Endothelial cell of hepatic sinusoid (primary cell): ENCODE data around the gene DKC1.

Source experiments
- in situ Hi-C: cut with HindIII; loops from 2 replicates; pipeline ENCODE4 v1.10.0; 2017; ENCODE audit warnings: low sequenced_read_pairs

The DKC1 gene

GRCh38 chrX:154762537-154763296 is at the start of gene DKC1:
Gene DKC1 (plus strand): TSS chrX:154762864. CDS start chrX:154762966, 102 bp downstream.
- in situ Hi-C loops: no loop called here

DNA sequence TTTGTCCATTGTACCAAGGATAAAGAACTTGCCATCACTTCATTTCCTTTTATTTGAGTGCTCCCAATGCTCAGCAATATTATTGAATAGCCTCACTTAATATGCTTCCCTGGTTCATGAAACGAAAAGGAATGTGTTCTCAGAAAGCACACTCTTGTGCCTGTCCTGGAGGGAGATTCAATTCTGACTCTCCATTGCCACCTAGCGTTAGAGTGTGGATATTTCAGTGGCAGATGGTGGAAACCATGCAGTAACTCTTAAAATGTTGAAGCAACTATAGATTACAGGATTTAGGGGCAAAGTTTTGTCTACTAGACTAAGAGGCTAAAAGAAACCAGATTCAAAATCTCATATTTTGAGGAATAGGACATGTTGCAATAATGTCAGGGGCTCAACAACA is 47.7 kb upstream of the DKC1 start:
- in situ Hi-C loops: no loop called here

DNA sequence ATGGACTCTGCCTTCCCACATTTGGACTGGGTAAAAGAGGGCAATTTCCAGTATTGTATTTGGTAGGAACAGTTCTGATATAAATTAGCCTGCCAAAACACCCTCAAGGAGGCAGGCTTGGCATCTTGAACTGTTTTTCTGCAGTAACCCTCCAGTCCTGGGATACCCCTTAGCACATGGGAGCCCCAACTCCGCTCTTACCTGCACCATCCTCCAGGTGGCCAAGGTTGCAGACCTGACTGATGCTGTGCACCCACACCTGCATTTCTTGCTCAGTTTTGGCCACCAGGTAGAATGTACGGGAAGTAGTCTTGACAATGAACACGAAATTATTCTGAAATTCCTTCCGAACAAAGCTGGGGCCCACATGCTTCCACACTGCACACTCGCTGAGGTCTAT is 46.8 kb upstream of the DKC1 start:
- in situ Hi-C loops: no loop called here

- in situ Hi-C loops: no loop called here
These were observed 44.8 kb upstream of the DKC1 start for GRCh38 chrX:154717824-154718223.

- in situ Hi-C loops: no loop called here
These were observed 44.0 kb upstream of the DKC1 start for GRCh38 chrX:154718616-154719015.

DNA sequence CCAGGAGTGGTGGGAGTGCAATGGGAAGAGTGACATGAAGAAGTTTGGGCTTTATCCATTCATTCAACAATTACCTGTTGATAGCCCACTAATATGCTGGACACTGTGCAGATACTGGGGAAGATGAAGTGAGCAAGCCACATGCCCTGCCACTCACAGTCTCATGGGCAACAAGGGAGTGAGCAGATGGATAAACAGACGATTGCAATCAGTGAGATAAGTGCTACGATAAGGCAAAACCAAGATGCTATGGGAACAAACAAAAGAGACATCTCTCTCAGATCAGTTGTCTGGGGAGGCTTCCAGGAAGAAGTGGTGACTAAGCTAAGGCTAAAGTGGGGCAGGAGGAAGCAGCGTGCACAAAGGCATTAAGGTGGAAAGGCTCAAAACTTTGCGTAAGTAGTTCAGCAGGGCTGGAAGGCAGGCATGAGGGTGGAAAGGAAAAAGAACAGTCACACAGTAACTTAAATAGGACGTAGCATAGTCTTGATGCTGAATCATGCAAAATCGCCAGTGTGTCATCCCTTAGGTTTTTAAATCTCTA is 43.5 kb upstream of the DKC1 start:
- in situ Hi-C loops: no loop called here

- in situ Hi-C loops: no loop called here
These were observed 42.6 kb upstream of the DKC1 start for GRCh38 chrX:154720067-154720466.

DNA sequence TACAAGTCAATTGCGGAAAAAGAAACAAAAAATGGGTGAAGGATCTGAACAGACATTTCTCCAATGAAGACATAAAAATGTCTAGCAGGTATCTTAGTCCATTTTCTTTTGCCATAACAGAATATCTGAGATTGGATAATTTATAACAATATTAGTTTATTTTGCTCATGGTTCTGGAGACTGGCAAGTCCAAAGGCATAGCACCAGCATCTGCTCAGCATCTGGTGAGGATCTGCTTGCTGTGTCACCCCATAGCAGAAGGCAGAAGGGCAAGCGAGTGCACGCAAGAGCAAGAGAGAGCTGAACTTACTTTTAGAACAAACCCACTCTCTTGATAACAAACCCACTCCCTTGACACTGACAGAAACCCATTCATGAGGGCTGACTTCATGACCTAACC is 41.5 kb upstream of the DKC1 start:
- in situ Hi-C loops: no loop called here

DNA sequence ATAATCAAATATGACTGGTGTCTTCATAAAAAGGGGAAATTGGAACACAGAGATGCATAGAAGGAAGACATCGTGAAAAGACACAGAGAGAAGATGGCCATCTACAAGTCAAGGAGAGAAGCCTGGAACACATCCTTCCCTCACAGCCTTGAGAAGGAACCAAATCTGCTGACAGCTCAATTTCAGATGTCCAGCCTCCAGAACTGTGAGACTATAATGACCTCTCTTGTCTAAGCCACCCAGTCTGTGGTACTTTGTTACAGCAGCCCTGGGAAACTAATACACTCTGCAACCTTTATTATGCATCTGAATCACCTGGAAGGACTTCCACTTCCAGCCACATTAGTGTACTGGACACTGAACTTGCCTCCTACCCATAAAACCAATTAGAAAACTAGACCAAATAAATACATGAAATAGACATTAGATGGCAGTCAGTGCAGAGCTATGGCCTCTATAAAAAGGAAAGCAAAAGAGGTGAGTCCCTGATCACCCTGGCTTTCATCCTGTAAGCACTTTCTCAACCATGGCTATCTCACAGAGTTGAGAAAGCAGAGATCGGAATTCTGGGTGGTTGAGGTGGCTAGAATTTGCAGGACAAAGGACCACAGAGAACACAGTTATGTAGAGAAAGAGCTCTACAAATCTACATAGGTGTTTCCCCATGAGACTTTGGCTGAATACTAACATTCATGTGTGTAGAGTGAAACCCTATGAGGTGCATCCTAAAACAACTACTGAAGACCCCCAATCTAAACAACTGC is 37.5 kb upstream of the DKC1 start:
- in situ Hi-C loops: no loop called here

DNA sequence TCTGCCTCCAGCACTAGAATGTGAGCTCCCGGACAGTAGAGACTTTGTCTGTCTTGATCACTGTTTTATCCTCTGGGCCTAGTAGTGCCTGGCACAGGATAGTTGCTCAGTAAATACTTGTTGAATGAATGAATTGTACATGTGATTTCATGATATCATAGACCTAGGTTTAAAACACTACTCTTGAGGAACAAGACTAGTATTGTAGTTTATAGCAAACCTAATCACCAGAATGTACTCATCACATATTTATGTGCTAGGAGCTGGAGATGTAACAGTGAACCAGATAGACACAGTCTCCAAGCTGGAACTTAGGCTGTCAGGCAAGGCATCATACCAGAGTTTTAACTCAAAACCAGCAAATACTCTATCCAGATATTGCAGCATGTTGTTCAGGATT is 35.2 kb upstream of the DKC1 start:
- in situ Hi-C loops: no loop called here

- in situ Hi-C loops: no loop called here
These were observed 34.8 kb upstream of the DKC1 start for GRCh38 chrX:154727871-154728270.

DNA sequence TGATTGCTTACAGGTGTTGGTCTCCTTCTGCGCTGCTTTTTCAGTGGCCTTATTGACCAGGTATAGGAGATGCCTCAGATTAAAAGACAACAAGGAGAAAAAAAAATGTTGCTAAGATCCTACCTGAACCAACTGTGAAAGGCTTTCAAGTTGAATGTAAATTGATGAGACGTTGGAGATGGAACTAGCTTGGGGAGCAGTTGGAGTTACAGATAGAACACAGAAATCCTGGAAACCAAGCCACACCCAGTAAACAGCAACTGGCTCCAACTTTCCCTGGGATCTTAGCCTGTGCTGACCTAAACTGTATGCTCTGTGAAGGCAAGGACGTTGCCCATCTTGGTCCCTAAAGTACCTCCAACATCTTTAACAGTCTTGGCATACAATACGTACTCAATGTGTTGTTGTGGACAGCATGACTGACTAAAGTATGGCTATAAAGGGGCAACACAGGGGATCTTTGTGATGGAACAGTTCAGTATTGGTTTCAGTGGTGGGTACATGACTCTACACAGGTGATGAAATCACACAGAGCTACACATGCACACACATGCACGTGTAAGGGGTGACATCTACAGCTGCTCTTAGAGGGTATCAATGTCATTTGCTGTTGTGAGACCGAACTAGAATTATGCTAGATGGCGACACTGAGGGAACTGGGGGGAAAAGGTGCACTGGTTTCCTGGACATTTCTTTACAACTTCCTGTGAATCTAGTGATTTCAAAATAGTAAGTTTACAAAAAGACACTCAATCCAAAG is 34.1 kb upstream of the DKC1 start:
- in situ Hi-C loops: no loop called here

DNA sequence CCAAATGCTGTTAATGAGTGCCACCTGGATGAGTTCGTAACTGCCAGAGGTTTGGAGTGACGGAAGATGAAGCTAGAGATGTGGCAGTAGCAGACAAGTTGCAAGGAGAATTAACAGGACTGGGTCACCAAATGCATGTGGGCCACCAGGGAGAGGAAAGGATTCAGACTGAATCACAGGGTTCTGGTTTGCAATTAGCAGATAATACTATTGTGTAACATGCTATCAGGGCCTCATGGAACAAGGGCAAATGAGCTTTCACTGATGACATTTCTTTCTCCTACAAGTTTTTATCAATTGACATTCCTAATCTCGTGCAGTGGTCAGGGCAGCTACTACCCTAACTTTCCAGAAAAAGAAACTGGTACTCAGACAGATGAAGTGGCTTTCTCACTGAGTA is 33.2 kb upstream of the DKC1 start:
- in situ Hi-C loops: no loop called here

DNA sequence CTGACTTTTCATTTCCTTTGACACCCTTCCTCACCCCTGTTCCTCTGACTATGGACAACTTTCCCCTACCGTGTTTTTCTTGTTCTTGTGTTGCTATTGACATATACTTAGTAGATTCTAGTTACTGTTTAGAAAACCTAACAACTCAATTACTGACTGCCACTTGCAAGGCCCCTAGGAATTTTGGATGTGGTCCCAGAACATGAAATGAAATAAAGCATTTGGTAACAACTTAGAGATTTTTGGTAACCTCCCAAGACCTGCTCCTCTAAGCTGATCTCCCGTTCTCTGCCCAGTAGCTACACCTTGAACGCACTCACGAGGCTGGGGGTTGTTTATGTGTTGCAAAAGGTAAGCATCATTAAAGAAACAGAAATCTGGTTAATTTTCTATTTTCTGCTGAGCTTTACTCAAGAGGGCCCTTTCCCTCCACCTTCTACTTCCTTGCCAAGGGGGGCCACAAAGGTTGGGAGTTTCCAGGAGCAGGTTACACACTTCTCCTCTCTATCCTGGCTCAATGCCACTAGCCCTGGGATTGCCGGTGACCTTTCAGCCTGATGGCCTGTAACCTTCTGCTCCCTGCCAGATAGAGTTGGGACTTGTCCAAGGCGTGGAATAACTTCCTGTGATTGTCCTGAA is 32.3 kb upstream of the DKC1 start:
- in situ Hi-C loops: no loop called here

DNA sequence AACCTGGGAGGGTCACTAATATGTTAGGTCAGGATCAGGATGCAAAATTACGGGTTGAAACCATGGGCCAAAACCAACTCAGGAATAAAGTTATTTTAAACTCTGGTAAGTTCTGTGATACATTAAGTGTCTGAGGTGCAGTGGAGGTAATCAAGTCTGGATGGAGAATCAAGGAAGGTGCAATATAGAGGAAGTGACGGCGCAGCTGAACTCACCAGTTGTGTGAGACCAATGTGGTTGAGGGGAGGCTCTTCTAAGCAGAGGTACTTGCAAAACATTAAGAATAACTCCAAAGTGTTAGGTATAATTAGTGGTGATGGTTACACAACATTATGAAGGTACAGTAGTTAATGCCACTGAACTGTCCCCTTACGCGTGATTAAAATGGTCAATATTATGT is 31.5 kb upstream of the DKC1 start:
- in situ Hi-C loops: no loop called here

DNA sequence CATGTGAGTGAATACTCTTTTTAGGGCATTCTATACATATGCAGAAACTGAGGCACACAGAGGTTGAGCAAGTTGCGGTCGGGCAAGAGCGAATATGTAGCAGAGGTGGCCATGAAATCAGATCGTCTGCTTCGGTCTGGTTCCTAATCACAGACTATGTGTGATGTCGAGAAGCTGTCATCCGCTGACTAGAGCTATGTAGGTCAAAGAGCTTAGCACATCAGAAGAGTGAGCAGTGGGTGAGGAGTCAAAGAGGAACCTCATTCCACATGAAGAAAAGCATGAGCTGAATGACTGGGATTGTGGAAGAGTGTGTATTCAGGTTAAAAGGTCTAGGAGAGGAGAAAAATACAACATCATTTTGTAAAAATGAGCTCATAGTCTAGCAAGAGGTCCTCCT is 30.8 kb upstream of the DKC1 start:
- in situ Hi-C loops: no loop called here

DNA sequence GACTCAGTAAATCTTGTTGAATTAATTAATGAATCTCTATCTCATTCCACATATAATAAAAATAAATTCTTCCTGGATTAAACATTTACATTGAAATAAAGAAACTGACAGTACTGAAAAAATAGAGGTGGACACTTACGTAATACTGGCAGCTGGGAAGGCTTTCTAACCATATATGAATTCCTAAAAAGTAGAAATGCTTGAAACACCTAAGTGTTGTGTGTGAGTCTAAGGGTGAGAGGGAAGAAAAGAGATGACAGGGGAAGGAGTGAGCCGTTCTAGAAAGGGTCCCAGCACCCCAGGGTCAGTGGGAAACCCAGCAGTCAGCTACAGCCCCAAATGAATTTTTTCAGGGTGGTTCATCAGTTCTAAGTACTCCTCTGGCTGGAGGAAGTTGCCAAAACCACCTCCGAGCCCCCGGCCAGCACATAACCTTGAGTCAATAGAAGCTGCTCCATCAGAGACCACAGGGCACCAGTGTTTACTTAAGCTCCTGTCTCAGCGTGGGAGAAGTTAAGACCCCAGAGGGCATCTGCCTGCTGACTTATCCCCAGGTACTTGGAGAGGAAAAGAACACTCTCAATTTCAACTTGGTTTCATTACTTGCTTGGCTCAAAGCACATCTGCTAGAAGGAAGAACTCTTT is 30.1 kb upstream of the DKC1 start:
- in situ Hi-C loops: no loop called here

DNA sequence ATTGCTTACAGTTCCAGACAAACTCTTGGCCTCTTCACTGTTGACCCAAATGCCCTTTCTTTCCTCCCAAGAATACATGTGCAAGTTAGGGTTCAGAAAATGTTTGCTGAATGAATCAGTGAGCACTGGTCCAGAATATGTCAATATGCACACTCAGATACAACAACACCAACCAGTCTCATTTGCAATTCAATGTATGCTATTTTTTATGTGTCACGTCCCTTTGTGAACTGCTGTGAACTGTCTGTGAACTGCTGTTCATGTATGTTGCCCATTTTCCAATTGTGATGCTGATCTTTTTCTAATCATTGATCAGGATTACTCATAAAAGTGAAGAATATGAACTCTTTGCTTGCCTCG is 29.6 kb upstream of the DKC1 start:
- in situ Hi-C loops: no loop called here

- in situ Hi-C loops: no loop called here
These were observed 28.4 kb upstream of the DKC1 start for GRCh38 chrX:154734061-154734781.
